Measurements from ENCODE around the gene MTHFD1. TPM values are rescaled to one million over a fixed set of nuclear protein-coding genes. Genes with fewer than 3 reads are reported as not detected.

MTHFD1 gene
- total RNA-seq, 4 donors from 2014 or later, result 34.5 to 54.5 (median 38.6) TPM

DNA sequence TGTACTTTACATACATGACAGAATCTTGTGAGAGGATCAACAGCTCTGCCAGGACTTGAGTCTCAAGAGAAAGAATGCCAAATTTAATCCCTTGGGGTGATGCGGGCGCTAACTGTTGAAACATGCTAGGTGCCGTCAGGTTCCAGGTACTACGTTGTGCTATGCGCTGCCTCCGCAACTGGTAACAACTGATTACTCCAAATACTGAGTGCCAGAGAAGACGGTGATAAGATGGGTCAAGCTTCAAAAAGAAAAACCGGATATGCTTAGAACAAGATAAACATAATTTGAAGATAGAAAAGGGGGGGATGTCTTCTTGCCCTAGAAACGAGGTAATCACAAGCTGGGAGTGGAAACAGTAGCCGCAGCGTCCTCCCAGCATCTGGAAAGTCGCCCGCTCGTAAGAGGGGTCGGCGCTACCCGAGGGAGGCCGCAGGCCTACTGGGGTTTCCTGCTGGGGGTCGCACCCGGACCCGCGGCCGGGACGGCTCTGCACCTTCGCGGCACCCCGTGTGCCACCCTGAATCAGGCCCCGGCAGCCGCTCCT is 114.8 kb downstream of the MTHFD1 start:
- Histone ChIP-seq H3K36me3 (peaks cover 0 to 4% of the 10 kb centered on the region in 2 donors), H3K9me3 (no peaks in the 10 kb centered on the region), H3K4me3 (peak overlapping the region; percentile 87 to 88), H3K27me3 (no peaks in the 10 kb centered on the region), H3K4me1 (peaks cover 3 to 60% (median 26%) of the 10 kb centered on the region in 3 donors), H3K27ac (peak overlapping the region; percentile 96 to 99 (median 98))
- ATAC-seq, result no peak
- WGBS, 2 donors (ENCODE audit: low coverage in 1 of 2), result 0% methylated on average over 15 to 22 of the region's 29 CpGs
- no peak for TF ChIP-seq POLR2A (IDR thresholded peaks at IDR 0.05)
- TF ChIP-seq EP300 (IDR thresholded peaks at IDR 0.05), result no peak
- TF ChIP-seq, protein P1, sequence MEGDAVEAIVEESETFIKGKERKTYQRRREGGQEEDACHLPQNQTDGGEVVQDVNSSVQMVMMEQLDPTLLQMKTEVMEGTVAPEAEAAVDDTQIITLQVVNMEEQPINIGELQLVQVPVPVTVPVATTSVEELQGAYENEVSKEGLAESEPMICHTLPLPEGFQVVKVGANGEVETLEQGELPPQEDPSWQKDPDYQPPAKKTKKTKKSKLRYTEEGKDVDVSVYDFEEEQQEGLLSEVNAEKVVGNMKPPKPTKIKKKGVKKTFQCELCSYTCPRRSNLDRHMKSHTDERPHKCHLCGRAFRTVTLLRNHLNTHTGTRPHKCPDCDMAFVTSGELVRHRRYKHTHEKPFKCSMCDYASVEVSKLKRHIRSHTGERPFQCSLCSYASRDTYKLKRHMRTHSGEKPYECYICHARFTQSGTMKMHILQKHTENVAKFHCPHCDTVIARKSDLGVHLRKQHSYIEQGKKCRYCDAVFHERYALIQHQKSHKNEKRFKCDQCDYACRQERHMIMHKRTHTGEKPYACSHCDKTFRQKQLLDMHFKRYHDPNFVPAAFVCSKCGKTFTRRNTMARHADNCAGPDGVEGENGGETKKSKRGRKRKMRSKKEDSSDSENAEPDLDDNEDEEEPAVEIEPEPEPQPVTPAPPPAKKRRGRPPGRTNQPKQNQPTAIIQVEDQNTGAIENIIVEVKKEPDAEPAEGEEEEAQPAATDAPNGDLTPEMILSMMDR (IDR thresholded peaks at IDR 0.05), result no peak
- no peak for TF ChIP-seq POLR2AphosphoS5 (IDR thresholded peaks at IDR 0.05)

DNA sequence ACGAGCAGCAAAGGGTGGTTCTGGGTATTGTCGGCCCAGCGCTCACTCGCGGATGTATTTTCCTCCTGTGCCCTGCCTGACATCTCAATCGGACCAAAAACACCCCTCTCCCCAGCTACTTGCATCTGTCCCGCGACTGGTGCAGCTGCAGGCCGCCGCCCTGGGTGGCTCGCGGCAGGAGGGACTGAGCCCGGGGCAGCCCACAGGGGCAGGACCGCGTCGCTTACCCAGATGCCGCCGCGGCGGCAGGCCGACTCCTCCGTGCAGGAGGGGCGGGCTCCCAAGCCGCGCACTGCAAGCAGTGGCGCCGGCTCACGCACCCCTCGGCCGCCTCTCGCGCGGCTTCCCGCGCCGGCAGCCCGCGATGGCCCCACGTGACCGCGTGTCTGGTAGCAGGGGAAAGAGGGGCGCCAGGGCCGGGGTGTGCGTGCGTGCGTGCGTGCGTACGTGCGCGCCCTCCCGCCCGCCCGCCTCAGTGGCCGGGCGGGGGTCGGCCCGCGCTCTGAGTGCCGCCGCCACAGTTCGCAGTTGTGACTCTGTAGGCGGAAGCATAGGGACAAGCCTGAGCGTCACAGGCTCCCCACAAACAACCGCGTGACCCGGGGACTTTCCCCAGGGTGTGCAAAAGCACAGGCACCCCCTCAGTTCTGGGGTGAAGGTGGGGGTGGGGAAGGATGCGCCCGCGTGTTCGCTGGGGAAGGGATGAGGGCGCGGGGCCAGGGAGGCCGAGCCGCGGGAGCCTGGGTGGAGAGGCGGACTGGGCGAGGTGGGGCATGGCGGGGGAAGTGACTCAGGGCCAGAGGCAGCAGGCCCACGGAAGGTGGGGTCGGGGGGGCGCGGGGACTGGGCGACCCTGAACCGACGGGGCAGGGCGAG is 115.5 kb downstream of the MTHFD1 start, which contains the start of gene ZBTB25:
ZBTB25 (minus strand) TSS at position 405 of the 876 bp plus-strand sequence. CDS start 13,305 bp downstream, outside the sequence.
- Histone ChIP-seq H3K36me3 (no peaks in the 10 kb centered on the region), H3K27me3 (no peaks in the 10 kb centered on the region), H3K4me1 (peaks cover 3 to 67% (median 26%) of the 10 kb centered on the region in 3 donors), H3K4me3 (peak within 1 kb of the TSS; percentile 87 to 88), H3K27ac (peak within 1 kb of the TSS; percentile 96 to 99 (median 98)), H3K9me3 (no peaks in the 10 kb centered on the region)
- WGBS, 2 donors (ENCODE audit: low coverage in 1 of 2), result 0% methylated on average over 1 of the region's 87 CpGs; no CpG with 5 or more reads in 1 of the 2 donors
- TF ChIP-seq POLR2AphosphoS5 (IDR thresholded peaks at IDR 0.05) (peak; percentile 89), POLR2A (IDR thresholded peaks at IDR 0.05) (peak; percentile 94 to 95), EP300 (IDR thresholded peaks at IDR 0.05) (no peak)
- TF ChIP-seq, protein P1 (IDR thresholded peaks at IDR 0.05), result peak in 2 of 4 experiments; percentile 6 to 17
- peak; percentile 86 for ATAC-seq

DNA sequence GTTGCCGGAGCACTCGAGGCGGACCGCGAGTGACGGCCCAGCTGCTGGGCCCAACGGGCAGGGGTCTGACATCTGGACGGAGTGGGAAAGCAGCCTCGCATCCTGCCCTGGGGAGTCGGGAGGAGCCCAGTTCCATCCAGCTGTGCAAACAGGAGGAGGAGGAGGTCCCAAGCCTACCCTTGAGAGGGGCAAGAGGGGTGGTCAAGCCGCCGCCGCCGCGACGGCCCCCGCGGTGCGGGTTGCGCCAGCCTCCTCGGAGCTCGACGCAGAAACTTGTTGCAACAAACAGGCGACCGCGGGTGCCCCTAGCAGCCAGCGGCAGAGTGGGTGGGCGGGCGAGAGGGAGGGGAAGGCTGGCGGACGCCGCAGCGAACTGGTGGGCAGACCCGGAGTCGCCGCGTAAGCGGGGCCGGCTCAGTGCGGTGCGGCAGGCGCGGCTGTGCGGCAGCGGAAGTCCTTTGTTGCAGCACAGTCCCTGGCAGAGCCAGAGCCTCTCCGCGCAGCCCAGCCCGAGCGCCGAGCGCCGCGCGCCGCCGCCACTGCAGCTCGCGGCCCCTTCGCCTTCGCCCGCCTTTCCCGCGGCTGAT is 116.2 kb downstream of the MTHFD1 start, which contains the start of gene ZBTB1:
ZBTB1 (plus strand) TSS at position 461 of the 587 bp plus-strand sequence. CDS start 16,735 bp downstream, outside the sequence.
- WGBS, 2 donors (ENCODE audit: low coverage in 1 of 2), result no CpG with 5 or more reads among the region's 63 CpGs
- peaks cover 3 to 72% (median 26%) of the 10 kb centered on the region in 3 donors for H3K4me1 ChIP-seq

DNA sequence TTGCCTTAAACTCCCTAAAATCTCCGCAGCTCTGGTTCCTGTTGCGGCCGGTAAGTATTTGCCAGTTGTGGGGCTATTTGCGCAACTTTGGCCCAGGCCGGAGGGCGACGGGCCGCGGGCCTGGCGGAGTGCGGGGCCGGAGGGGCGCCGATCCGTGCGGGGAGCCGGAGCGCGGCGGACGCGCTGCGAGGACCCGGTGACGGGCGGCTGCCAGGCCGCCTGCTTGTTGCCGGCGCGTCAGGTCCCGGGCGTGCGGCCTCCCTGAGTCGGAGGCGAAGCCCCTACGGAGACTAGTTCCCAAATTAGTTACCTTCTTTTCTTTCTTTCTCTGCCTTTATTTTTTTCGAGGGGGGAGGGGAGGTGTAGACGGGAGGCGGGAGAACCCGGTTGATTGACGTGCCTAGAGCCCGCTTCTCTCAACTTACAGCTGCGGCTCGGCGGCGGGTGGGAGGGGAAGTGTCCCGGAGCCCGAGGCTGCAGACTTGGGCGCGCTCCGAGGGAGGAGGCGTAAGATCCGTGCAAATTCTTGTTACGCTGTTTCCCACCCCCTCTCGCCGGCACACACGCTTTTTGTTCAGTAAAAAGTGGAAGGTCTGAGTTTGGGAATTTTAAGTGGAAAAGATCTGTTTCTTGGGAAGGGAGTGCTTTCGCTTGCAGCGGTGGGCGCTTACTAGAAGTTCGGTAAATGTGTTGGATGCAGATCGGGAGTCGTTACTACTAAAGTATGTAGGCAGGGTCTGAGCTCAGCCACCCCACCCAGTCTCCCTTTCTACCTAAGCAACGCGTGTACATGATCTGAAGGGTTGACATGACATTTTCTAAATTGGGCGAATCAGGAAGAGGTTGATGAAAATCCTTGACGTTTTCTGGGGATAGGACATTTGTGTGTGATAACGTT is 117.0 kb downstream of the MTHFD1 start:
- ATAC-seq, result peak; percentile 60
- Histone ChIP-seq H3K9me3 (no peaks in the 10 kb centered on the region), H3K27ac (peak overlapping the region; percentile 96 to 99 (median 98)), H3K4me3 (peak overlapping the region; percentile 87 to 88), H3K4me1 (peaks cover 4 to 71% (median 26%) of the 10 kb centered on the region in 3 donors), H3K36me3 (no peaks in the 10 kb centered on the region), H3K27me3 (no peaks in the 10 kb centered on the region)
- TF ChIP-seq POLR2AphosphoS5 (IDR thresholded peaks at IDR 0.05) (peak; percentile 42), POLR2A (IDR thresholded peaks at IDR 0.05) (no peak)
- WGBS, 2 donors (ENCODE audit: low coverage in 1 of 2), result 0% methylated on average over 4 to 6 of the region's 68 CpGs

More for the DNA sequence above, 116.2 kb downstream of the MTHFD1 start, which contains the start of gene ZBTB1:
- Histone ChIP-seq H3K9me3 (no peaks in the 10 kb centered on the region), H3K4me3 (peak within 1 kb of the TSS; percentile 87 to 88), H3K27ac (peak within 1 kb of the TSS; percentile 96 to 99 (median 98)), H3K36me3 (no peaks in the 10 kb centered on the region), H3K27me3 (no peaks in the 10 kb centered on the region)
- TF ChIP-seq EP300 (IDR thresholded peaks at IDR 0.05), result no peak
- peak; percentile 84 for TF ChIP-seq POLR2AphosphoS5 (IDR thresholded peaks at IDR 0.05)
- TF ChIP-seq, protein P1 (IDR thresholded peaks at IDR 0.05), result peak in 1 of 4 experiments; percentile 15
- TF ChIP-seq POLR2A (IDR thresholded peaks at IDR 0.05), result peak; percentile 85 to 87
- ATAC-seq, result peak; percentile 72

Data from gastroesophageal sphincter (tissue), 4 donors.